HepG2 (cell line): ENCODE measurements around the gene WDR81. TPM values are rescaled to one million over a fixed set of nuclear protein-coding genes. Genes with fewer than 3 reads are reported as not detected.

ENCODE experiments used
- ATAC-seq: fragments of 200-7000 bp; cut with Tn5 transposase; 3 replicates; pipeline ENCODE4 v1.9.1; 2020; ENCODE audit warnings: mild to moderate bottlenecking, moderate library complexity
- BruUV-seq: library from RNA; stranded (reverse); fragments of 400-500 nt; replicated peaks from 2 replicates; lab custom pipeline; 2021; lab: Mats Ljungman, UMichigan
- CTCF ChIA-PET: fragments of 300-600 bp; formaldehyde crosslinking; extraction: SDS; loops from one replicate; lab custom pipeline; 2021; ENCODE audit warnings: low total read pairs, inconsistent platforms, low intra/inter-chr PET ratio; lab: Yijun Ruan, JAX
- POLR2A ChIA-PET: fragments of 350-600 bp; sonication (Branson Sonifier 250); formaldehyde crosslinking; loops from one replicate; lab custom pipeline; 2020; ENCODE audit warnings: antibody characterized with exemption, inconsistent platforms; lab: Yijun Ruan, JAX
- DNase-seq: peaks from one replicate; pipeline ENCODE4 v3.0.0-alpha.2; 2015; ENCODE audit warnings: low spot score
- FAIRE-seq: peaks from 3 replicates; lab custom pipeline; 2011; peaks lifted over from hg19 to GRCh38; lab: Jason Lieb, UNC
- H2AFZ ChIP-seq: one replicate; pipeline ENCODE4 v1.6.1; 2011; ENCODE audit warnings: low read length, inconsistent platforms
- H3K27ac ChIP-seq: fragments of 300-600 bp; 3 replicates; pipeline ENCODE4 v1.8.0; 2011; ENCODE audit warnings: mixed run types, mild to moderate bottlenecking, mixed read lengths, low read length, inconsistent platforms; ENCODE audit not compliant: insufficient read depth; ENCODE audit errors: extremely low read length
- H3K27me3 ChIP-seq, 2 experiments: fragments of 200-600 bp in 1 of 2; 2 replicates in 1 of 2; 3 replicates in 1 of 2; pipeline versions ENCODE4 v1.6.0 to v1.8.0; 2011; ENCODE audit warnings: low read length in 2 of 2, mild to moderate bottlenecking in 2 of 2, moderate library complexity in 2 of 2, inconsistent platforms in 1 of 2; ENCODE audit not compliant: insufficient read depth in 2 of 2, control insufficient read depth in 1 of 2
- H3K36me3 ChIP-seq, 2 experiments: fragments of 200-600 bp in 1 of 2; replicated peaks in 1 of 2; 2 replicates in 1 of 2; 3 replicates in 1 of 2; pipeline versions ENCODE4 v1.5.1 to v1.8.0; 2011; ENCODE audit warnings: low read length in 2 of 2, inconsistent platforms in 1 of 2; ENCODE audit not compliant: insufficient read depth in 2 of 2, control insufficient read depth in 1 of 2
- H3K4me1 ChIP-seq: 2 replicates; pipeline ENCODE4 v1.5.1; 2012; ENCODE audit warnings: low read length, inconsistent platforms; ENCODE audit not compliant: insufficient read depth
- H3K4me2 ChIP-seq: 2 replicates; pipeline ENCODE4 v1.6.0; 2011; ENCODE audit warnings: low read depth, low read length, inconsistent platforms
- H3K4me3 ChIP-seq, 3 experiments: fragments of 200-600 bp in 1 of 3; sonication (generic), shearing (Covaris generic) in 1 of 3; replicated peaks in 1 of 3; 2 replicates each; pipeline ENCODE4 v1.5.1; 2011 to 2016; ENCODE audit warnings: low read length in 3 of 3, inconsistent platforms in 2 of 3, low read depth in 2 of 3, mild to moderate bottlenecking in 2 of 3, control low read depth in 1 of 3, mixed read lengths in 1 of 3; ENCODE audit not compliant: insufficient read depth in 1 of 3
- H3K79me2 ChIP-seq: one replicate; pipeline ENCODE4 v1.6.1; 2011; ENCODE audit warnings: low read length, inconsistent platforms; ENCODE audit not compliant: insufficient read depth
- H3K9ac ChIP-seq: 2 replicates; pipeline ENCODE4 v1.6.0; 2011; ENCODE audit warnings: mild to moderate bottlenecking, low read depth, low read length, inconsistent platforms; ENCODE audit not compliant: insufficient read depth
- H3K9me3 ChIP-seq: 2 replicates; pipeline ENCODE4 v1.5.1; 2012; ENCODE audit warnings: mild to moderate bottlenecking, low read length
- H4K20me1 ChIP-seq: 2 replicates; pipeline ENCODE4 v1.6.0; 2011; ENCODE audit warnings: inconsistent platforms, mild to moderate bottlenecking, low read length, moderate library complexity; ENCODE audit not compliant: insufficient read depth
- AKNA ChIP-seq: sonication (generic); formaldehyde crosslinking; IDR thresholded peaks from 2 replicates; pipeline ENCODE4 v1.4.0; 2020; ENCODE audit warnings: missing genetic modification reagents, borderline replicate concordance
- ELF3 ChIP-seq: IDR thresholded peaks from 2 replicates; pipeline ENCODE4 v1.6.1; 2016; ENCODE audit warnings: missing genetic modification reagents, missing compliant biosample characterization
- JUND ChIP-seq: sonication (generic); formaldehyde crosslinking; IDR thresholded peaks from 2 replicates; pipeline ENCODE4 v1.8.0; 2022; ENCODE audit warnings: mild to moderate bottlenecking, missing genetic modification reagents
- KDM3A ChIP-seq: IDR thresholded peaks from 2 replicates; pipeline ENCODE4 v1.6.1; 2018; ENCODE audit warnings: low read depth, missing compliant biosample characterization
- NFRKB ChIP-seq: fragments of 450-650 bp; IDR thresholded peaks from 2 replicates; pipeline ENCODE4 v1.6.1; 2017
- SIN3A ChIP-seq: IDR thresholded peaks from 2 replicates; pipeline ENCODE4 v1.6.1; 2011; ENCODE audit warnings: low read depth, mild to moderate bottlenecking, control low read depth, low read length, borderline replicate concordance
- ZNF597 ChIP-seq: sonication (generic); formaldehyde crosslinking; IDR thresholded peaks from 2 replicates; pipeline ENCODE4 v1.5.0; 2020; ENCODE audit warnings: missing genetic modification reagents
- ZNF879 ChIP-seq: sonication (generic); formaldehyde crosslinking; IDR thresholded peaks from 2 replicates; pipeline ENCODE4 v1.8.1; 2023; ENCODE audit warnings: missing genetic modification reagents
- WGBS: methylation state at CpG from one replicate; pipeline ENCODE4 v1.1.6; 2017; ENCODE audit warnings: low lambda C conversion rate; 5-methylcytosine and 5-hydroxymethylcytosine counted together
- in situ Hi-C: cut with HindIII; loops from 2 replicates; pipeline ENCODE4 v1.10.0; 2017; ENCODE audit warnings: low pct_unique_long_range_greater_than_20kb; ENCODE audit not compliant: extremely low pct_ligation_motif_present
- intact Hi-C: fragments of 100-400 bp; cut with micrococcal nuclease; formaldehyde crosslinking; loops from one replicate; pipeline ENCODE4 v1.10.0; 2022; ENCODE audit not compliant: unreplicated experiment
- polyA plus RNA-seq, 8 experiments: library from polyadenylated mRNA; depleted of rRNA in 3 of 8; stranded (reverse) in 7 of 8; unstranded in 1 of 8; fragments of >200 nt; fragmentation: Illumina TruSeq in 4 of 8; extraction: Trizol in 4 of 8; gene quantifications; 2 replicates each; pipeline versions ENCODE4 v1.2.1 to v1.2.3, GENCODE V29; 2011 to 2016; ENCODE audit warnings: low read depth in 4 of 8, missing spikeins in 1 of 8, mixed read lengths in 1 of 8; ENCODE audit not compliant: insufficient read depth in 1 of 8
- total RNA-seq, 5 experiments: library from RNA; depleted of rRNA; stranded (reverse); fragments of >200 nt; fragmentation: Illumina TruSeq; extraction: Trizol; gene quantifications; 2 replicates each; pipeline ENCODE4 v1.2.3, GENCODE V29; 2016; ENCODE audit warnings: low read depth in 1 of 5
- TF ChIP-seq, protein P1 (sequence below): sonication (generic); formaldehyde crosslinking; IDR thresholded peaks from 2 replicates; pipeline ENCODE4 v1.5.1; 2020; ENCODE audit warnings: missing genetic modification reagents, mild to moderate bottlenecking, borderline replicate concordance

Gene WDR81
- total and polyA plus RNA-seq, 2 of the 13 experiments (the other 11 are each of a cell fraction or from before 2014, with no cell fraction given) = 9.1 to 16.7 TPM

DNA sequence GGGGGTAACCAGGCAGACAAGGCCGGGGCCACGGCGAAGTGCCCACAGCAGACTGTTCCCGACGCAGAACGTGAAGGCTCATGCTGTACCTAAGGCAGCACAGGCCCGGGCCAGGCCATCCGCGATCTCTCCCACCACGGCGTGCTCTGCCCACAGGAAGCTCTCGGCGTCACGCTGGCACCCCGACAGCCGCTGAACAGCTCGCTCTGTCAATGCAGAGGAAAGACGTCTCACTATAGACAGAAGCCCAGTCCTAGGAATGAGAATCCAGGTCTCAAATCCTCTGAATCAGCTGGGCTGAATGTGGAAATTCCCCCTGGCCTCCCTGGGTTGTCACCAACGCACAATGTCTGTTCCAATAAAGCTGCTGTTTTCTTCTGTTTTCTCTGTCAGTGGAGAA lies 58.8 kb downstream of the WDR81 start:
- no peak overlapping the region for H3K9ac ChIP-seq
- intact Hi-C loops = no loop called here
- no peak overlapping the region for H3K27ac ChIP-seq

More for the DNA sequence above, 58.8 kb downstream of the WDR81 start:
- no peak for ATAC-seq
- no peak for FAIRE-seq
- DNase-seq = no peak
- Histone ChIP-seq H3K36me3 (peaks cover 23 to 54% of the 10 kb centered on the region in 2 experiments), H3K4me3 (no peak overlapping the region), H3K9me3 (no peaks in the 10 kb centered on the region), H3K4me2 (no peak overlapping the region), H3K4me1 (peaks cover 7% of the 10 kb centered on the region), H4K20me1 (no peaks in the 10 kb centered on the region), H3K79me2 (no peaks in the 10 kb centered on the region), H2AFZ (no peak overlapping the region), H3K27me3 (no peaks in the 10 kb centered on the region)
- no TSS peak for BruUV-seq
- in situ Hi-C loops = no loop called here
- ChIA-PET CTCF (interaction anchor here (1.3 to 2.0 kb wide), 4 partner anchors 27 to 114 kb away, joined by 3 to 24 read pairs (median 9); no protein-coding TSS in a partner anchor), POLR2A (interaction anchor here (0.9 to 3.8 kb wide), 17 partner anchors 10 to 134 kb away, joined by 3 to 49 read pairs (median 7); partner anchors contain the start of genes RILP, SERPINF1, SERPINF2 and SMYD4)
- 90% methylated on average over 17 of the region's 19 CpGs for WGBS
- TF ChIP-seq NFRKB (no peak), AKNA (CRISPR knock-in tag) (no peak), JUND (CRISPR knock-in tag) (no peak), KDM3A (CRISPR knock-in tag) (no peak), ZNF597 (CRISPR knock-in tag) (no peak), ZNF879 (CRISPR knock-in tag) (no peak), ELF3 (CRISPR knock-in tag) (no peak), SIN3A (no peak)
- TF ChIP-seq, protein P1, sequence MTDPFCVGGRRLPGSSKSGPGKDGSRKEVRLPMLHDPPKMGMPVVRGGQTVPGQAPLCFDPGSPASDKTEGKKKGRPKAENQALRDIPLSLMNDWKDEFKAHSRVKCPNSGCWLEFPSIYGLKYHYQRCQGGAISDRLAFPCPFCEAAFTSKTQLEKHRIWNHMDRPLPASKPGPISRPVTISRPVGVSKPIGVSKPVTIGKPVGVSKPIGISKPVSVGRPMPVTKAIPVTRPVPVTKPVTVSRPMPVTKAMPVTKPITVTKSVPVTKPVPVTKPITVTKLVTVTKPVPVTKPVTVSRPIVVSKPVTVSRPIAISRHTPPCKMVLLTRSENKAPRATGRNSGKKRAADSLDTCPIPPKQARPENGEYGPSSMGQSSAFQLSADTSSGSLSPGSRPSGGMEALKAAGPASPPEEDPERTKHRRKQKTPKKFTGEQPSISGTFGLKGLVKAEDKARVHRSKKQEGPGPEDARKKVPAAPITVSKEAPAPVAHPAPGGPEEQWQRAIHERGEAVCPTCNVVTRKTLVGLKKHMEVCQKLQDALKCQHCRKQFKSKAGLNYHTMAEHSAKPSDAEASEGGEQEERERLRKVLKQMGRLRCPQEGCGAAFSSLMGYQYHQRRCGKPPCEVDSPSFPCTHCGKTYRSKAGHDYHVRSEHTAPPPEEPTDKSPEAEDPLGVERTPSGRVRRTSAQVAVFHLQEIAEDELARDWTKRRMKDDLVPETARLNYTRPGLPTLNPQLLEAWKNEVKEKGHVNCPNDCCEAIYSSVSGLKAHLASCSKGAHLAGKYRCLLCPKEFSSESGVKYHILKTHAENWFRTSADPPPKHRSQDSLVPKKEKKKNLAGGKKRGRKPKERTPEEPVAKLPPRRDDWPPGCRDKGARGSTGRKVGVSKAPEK = no peak
